Activated CD4-positive, alpha-beta T cell treated with anti-CD3 and anti-CD28 coated beads, Interleukin-2, amount 50 U/mL, for 48 hours (primary cell): ENCODE results near the gene ABI1.
"Not testable (repeated sequence)": the region's sequence is repeated elsewhere in the genome, so short reads cannot be mapped to it uniquely, and the experiment has no call there.

Experiments
- DNase-seq, 2 experiments: peaks; one replicate each; pipeline ENCODE4 v3.0.0-alpha.2; 2020

Gene ABI1

DNA sequence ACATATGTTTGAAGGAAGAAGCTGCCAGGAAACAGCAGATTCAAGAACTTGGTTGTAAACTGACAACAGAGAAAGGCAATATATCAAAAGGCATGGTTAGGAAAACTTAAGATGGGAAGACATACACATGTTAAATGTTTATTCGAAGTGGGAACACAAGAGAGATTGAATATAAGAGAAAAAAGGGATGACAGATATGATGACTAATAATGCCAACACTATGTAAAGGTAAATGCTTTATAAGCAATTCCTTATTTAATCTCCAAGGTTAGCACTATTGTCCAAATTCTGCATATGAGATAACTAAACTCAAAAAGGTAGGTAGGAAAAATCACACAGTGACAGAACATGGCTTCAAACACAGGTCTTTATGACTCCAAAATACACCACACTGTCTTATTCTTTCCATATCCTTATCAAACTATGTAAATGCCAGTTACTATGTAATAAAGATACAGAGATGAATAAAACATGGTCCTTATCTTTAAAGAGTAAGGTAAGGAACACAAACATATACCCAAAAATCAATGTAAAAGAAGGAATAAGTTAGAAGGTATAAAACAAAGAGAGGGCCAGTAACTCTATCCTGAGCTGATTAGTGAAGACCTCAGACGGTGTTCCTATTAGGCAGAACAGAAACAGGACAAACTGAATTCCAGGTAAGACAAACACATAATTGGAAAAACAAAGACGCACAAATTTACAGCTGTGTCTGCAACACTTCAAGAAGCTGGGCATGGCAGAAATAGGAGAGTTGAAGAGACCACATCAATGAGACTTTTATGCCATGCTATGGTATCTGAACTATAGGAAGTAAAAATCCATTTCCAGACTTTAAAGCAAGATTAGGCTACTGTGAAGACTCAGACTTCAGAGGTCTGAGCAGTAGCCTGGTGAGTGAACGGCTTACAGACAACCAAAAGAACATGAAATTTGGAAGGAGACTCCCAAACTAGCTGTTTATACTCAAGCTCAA lies 56.1 kb downstream of the ABI1 start:
- DNase-seq, result no peak

DNA sequence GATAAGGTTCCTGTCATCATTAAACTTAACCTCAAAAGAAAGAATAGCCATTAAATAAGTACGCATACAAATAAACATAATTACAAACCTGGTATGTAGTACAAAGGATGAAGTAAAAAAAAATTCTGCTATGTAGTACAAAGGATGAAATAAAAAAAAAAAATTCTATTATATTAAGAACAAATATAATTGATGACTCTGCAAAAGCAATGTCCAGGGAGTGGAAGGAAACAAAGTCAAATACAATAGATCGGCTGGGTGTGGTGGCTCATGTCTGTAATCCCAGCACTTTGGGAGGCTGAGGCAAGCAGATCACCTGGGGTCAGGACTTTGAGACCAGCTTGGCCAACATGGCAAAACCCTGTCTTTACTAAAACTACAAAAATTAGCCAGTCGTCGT lies 56.9 kb downstream of the ABI1 start:
- no peak for DNase-seq

DNA sequence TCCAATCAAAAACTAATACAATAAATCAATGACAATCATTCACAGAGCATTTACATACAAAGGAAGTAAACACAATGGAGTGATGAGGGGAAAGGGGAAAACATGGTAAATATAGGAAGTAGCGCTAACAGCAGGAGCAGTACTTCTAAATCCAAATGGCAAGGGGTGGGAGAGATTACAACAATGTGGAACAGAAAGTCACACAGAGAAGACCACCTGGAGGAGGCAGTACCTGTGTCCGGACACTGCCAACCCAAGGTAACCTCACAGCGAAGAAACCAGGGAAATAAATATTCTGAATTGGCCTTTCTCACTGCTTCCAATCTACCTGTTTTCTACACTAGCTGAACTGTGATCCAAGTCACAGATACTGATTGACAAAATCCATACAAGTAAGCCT lies 58.2 kb downstream of the ABI1 start:
- no peak for DNase-seq

DNA sequence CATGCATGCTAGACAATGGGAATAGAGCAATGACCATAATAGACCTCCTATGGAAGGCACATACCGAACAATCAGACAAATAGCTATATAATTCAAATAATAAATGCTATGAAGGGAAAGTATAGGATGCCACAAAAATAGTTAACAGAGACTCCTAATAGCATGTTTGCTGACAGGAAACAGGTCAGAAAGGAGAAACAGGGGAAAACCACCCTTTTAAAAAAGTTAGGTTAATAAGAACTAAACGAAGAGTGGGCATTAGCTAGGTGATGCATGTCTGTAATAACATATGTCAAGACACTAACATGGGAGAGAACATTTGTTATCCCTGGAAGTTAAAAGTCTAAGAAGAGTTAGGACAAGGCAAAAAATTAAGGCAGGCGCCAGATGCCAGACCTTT lies 58.9 kb downstream of the ABI1 start:
- no peak for DNase-seq

- DNase-seq, result no peak
Observed at GRCh38 chr10:26801274-26801673, 59.5 kb downstream of the ABI1 start.

GRCh38 chr10:26800468-26800867 lies 60.3 kb downstream of the ABI1 start:
- no peak for DNase-seq

DNA sequence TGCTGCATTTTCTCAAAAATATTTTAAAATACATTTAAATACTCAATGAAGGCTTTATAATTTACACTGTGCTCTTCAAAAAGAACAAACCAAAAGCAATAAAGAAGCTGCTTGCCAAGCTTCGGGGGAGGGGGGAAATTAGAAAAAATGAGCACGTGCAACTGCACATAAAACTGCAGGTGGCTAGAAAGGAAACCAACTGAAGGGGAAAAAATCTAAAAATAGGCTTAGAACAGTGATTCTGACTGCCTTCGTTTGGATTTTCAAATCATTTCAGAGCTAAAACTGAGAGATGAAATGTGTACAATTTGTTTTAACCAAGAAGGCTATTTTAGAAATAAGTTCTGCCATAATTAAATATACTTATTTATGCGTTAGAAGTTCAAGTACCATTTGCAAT lies 61.4 kb downstream of the ABI1 start:
- DNase-seq, result no peak

- DNase-seq, result no peak
Observed at GRCh38 chr10:26798298-26798697, 62.5 kb downstream of the ABI1 start.

DNA sequence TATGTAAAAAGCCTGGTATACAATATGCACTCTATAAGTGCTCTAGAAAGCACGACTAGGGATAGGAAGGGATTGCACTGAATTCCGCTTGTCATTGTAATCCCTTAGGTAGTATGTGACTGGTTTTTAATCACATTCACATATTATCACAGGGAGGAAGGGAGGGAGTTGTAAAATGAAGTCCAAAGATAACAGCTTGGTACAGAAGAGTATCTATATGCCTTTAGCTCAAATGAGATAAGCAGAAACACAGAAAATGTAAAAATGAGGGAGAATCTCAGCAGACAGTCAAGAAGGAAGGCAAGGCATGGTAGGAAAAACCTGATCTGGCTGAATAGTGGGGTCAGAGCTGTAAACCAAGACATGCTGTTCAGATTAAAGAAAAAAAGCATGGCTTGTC lies 63.4 kb downstream of the ABI1 start:
- no peak for DNase-seq

DNA sequence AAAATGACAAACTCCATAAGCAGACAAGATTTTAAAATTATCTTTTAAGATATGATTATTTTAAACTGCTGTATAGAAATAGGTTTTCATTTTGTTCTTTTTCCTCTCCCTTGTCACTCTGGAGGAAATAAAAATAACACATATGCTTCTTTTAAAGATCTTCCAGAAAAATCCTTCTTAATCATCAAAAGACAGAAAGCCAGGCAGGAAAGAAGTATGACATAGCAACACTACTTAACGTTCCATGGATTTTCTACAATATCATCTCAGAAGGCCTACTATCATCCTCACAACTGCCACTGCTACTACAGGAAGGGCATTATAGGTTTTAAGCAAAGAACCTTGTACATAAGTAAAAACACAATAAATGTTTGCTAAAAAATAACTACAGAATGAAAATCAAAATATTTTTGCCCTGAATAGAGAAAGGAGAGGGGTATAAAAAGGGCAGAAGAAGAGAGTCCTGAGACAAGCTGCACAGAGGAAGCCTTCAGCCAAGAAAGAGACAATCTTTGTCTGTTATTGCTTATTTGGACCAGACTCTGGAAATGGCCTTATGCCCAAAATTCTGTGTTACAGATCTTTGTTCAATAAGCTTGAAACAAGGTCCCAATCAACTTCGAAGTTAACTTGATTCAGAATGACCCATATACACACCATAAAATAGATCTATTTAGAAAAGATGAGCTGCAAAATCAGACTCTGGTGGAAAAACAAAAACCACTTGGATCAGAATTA lies 67.8 kb downstream of the ABI1 start:
- DNase-seq, result no peak

DNA sequence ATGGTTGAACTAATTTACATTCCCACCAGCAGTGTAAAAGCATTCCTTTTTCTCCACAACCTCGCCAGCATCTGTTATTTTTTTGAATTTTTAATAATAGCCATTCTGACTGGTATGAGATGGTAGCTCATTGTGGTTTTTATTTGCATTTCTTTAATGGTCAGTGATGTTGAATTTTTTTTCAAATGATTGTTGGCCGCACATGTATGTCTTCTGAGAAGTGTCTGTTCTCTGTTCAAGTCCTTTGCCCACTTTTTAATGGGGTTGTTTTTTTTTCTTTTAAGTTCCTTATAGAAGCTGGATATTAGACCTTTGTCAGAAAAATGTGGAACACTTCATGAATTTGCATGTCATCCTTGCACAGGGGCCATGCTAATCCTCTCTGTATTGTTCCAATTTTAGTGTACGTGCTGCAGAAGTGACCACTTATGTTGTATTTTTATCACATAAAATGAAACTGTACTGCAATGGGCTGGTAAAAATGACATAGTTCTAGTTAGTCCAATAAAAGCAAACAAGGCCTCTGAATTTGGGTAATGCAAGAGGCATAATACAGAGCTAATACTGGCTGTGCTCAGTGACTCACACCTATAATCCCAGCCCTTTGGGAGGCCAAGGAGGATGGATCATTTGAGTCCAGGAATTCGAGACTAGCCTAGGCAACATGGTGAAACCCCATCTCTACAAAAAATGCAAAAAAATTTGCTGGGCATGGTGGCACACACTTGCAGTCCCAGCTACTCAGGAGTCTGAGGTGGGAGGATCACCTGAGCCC lies 70.3 kb downstream of the ABI1 start:
- DNase-seq, result no peak

GRCh38 chr10:26789779-26790178 lies 71.0 kb downstream of the ABI1 start:
- DNase-seq, result not testable (repeated sequence)

DNA sequence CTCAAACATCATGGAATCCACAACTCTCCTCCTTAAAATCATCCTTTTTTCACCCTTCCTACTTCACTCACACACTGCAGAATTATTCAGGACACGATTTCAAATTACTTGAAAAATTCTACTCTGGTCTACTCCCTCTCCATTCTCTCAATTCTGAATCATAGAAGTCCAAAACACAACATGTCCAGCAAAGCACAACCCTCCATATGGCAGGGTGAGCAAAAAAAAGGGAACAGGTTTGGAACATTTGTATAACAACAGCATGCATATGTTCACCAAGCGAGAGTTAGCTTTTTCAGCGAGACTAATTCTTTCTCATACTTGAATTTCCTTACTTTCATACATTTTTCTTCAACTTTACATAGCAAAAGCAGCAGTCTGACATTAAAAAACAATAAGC lies 73.4 kb downstream of the ABI1 start:
- no peak for DNase-seq

- peak in 1 of 2 experiments; percentile 16 for DNase-seq
Observed at GRCh38 chr10:26781797-26782196, 79.0 kb downstream of the ABI1 start.

GRCh38 chr10:26780793-26781601 lies 79.8 kb downstream of the ABI1 start:
- DNase-seq, result peak; percentile 22 to 41

DNA sequence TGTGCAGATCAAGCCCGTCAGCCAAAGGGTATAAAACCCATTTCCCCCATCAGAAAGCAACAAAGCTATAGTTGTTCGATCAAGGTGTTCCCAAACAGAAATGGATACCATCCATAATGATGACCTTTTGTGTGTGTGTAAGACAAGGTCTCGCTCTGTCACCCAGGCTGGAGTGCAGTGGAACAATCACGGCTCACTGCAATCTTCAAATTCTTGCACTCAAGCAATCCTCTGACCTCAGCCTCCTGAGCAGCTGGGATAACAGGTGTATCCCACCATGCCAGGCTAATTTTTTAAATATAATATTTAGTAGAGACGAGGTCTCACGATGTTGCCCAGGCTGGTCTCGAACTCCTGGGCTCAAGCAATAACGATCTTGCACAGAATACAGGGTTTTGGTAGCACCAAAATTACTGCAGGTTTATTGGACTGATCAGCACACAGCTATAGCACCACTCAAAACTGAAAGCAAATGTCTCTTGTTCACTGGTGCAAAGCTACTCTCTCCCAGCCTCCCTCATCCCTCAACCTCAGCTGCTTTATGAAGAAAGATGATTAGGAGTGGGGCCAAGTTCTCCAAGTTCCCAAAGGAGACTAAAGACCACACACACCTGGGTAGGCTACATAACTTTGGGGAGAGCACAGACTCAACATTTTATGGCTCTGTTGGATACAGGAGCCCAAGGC lies 80.5 kb downstream of the ABI1 start:
- no peak for DNase-seq

- no peak for DNase-seq
Observed at GRCh38 chr10:26779176-26779860, 81.4 kb downstream of the ABI1 start.

- no peak for DNase-seq
Observed at GRCh38 chr10:26777686-26778085, 83.1 kb downstream of the ABI1 start.

DNA sequence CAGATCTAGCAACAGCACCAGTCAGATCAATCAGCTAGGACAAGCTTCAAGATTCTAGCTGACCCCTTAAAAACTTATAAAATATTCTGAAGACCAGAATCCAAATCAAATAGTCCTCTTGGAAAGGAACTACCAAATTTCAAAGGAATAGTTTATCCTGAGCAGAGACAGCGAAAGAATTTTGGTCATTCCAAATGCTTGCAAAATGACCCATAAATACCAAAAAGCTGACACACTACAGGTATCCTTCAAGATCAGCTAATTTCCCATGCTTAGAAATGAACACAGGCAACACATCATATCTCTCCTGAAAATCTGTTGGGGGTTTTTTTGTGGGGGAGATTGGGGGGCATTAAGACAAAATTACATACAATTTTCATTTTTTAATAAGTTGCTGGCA lies 84.5 kb downstream of the ABI1 start:
- no peak for DNase-seq

- DNase-seq, result no peak
Observed at GRCh38 chr10:26773633-26774032, 87.1 kb downstream of the ABI1 start.

DNA sequence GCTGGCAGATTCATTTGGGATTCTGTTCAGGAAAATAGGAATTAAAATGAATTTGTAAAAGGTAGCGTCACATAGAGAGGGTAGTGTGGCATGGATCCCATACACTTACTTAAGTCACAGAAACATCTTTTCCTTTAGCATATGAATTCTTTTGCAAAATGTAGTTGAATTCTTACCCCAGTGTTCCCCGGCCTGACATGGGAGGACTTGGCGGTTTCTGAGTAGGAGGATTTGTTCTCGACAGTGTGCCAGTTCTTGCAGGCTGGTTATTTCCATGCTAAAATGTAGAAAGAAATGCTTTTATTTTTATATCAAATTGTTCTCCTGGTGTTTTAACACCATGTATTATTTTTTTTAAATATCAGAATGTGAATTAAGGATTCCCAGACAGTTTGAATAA lies 90.7 kb downstream of the ABI1 start:
- no peak for DNase-seq
